HCT116 (cell line): ENCODE data around the gene EIF4E2. TPM values are rescaled to one million over a fixed set of nuclear protein-coding genes. Genes with fewer than 3 reads are reported as not detected.

Experiments used
- ATAC-seq: fragments of 200-7000 bp; cut with Tn5 transposase; 2 replicates; pipeline ENCODE4 v1.9.1; 2020; ENCODE audit warnings: mild to moderate bottlenecking, moderate library complexity
- BruUV-seq: library from RNA; stranded (reverse); fragments of 400-500 nt; replicated peaks from 2 replicates; lab custom pipeline; 2021; lab: Mats Ljungman, UMichigan
- CTCF ChIA-PET: fragments of 300-600 bp; sonication (Branson Sonifier 250); formaldehyde crosslinking; loops from one replicate; lab custom pipeline; 2021; ENCODE audit warnings: antibody characterized with exemption; lab: Charles Lee
- POLR2A ChIA-PET: fragments of 300-600, 350-600 bp; sonication (Branson Sonifier 250); formaldehyde crosslinking; loops from one replicate; lab custom pipeline; 2021; ENCODE audit warnings: antibody characterized with exemption; lab: Charles Lee
- RAD21 ChIA-PET, 2 experiments: fragments of 300-600 bp; sonication (Branson Sonifier 250); formaldehyde crosslinking; loops; one replicate each; lab custom pipeline; 2023; ENCODE audit warnings: low total read pairs in 2 of 2; ENCODE audit not compliant: uncharacterized antibody in 2 of 2, unreplicated experiment in 2 of 2, low non-redundant PET in 1 of 2; lab: Charles Lee
- DNase-seq: peaks from one replicate; pipeline ENCODE4 v3.0.0-alpha.2; 2010; ENCODE audit warnings: low read depth, low spot score
- H2AFZ ChIP-seq: fragments of 200-600 bp; shearing (Covaris generic), sonication (generic); 2 replicates; pipeline ENCODE4 v1.6.1; 2017; ENCODE audit warnings: low read depth, mixed run types, mixed read lengths, antibody characterized with exemption, low read length; ENCODE audit not compliant: poor library complexity, severe bottlenecking
- H3K27ac ChIP-seq: 2 replicates; pipeline ENCODE4 v1.5.1; 2012; ENCODE audit warnings: low read depth, low read length
- H3K27me3 ChIP-seq: fragments of 200-600 bp; sonication (generic); 2 replicates; pipeline ENCODE4 v1.6.1; 2016; ENCODE audit warnings: mixed run types, low read length, mixed read lengths; ENCODE audit not compliant: insufficient read depth
- H3K36me3 ChIP-seq, 2 experiments: fragments of 200-500 bp in 1 of 2; fragments of 200-600 bp in 1 of 2; sonication (Bioruptor generic) in 1 of 2; sonication (generic) in 1 of 2; 2 replicates each; pipeline versions ENCODE4 v1.5.1 to v1.6.1; 2014 to 2016; ENCODE audit warnings: low read length in 2 of 2, inconsistent platforms in 1 of 2, mixed read lengths in 1 of 2, mixed run types in 1 of 2; ENCODE audit not compliant: insufficient read depth in 2 of 2, control insufficient read depth in 1 of 2
- H3K4me1 ChIP-seq, 2 experiments: fragments of 200-600 bp in 1 of 2; sonication (generic) in 1 of 2; 2 replicates each; pipeline versions ENCODE4 v1.5.1 to v1.6.1; 2012 to 2017; ENCODE audit warnings: low read length in 2 of 2, inconsistent platforms in 1 of 2, mild to moderate bottlenecking in 1 of 2, mixed read lengths in 1 of 2, mixed run types in 1 of 2, moderate library complexity in 1 of 2; ENCODE audit not compliant: insufficient read depth in 2 of 2, control insufficient read depth in 1 of 2
- H3K4me2 ChIP-seq: fragments of 200-600 bp; sonication (generic); 2 replicates; pipeline ENCODE4 v1.6.1; 2017; ENCODE audit warnings: mixed run types, low read length, mixed read lengths
- H3K4me3 ChIP-seq, 2 experiments: fragments of 200-600 bp in 1 of 2; sonication (generic) in 1 of 2; replicated peaks in 1 of 2; 2 replicates each; pipeline ENCODE4 v1.5.1; 2011 to 2016; ENCODE audit warnings: low read length in 2 of 2, control low read depth in 1 of 2, low read depth in 1 of 2, mild to moderate bottlenecking in 1 of 2, mixed read lengths in 1 of 2, mixed run types in 1 of 2
- H3K79me2 ChIP-seq: fragments of 200-600 bp; sonication (generic); 2 replicates; pipeline ENCODE4 v1.6.1; 2017; ENCODE audit warnings: mild to moderate bottlenecking, mixed run types, low read length, moderate library complexity, mixed read lengths; ENCODE audit not compliant: insufficient read depth
- H3K9ac ChIP-seq: fragments of 200-600 bp; sonication (generic); 2 replicates; pipeline ENCODE4 v1.6.1; 2016; ENCODE audit warnings: low read length, mixed read lengths
- H3K9me2 ChIP-seq: fragments of 200-600 bp; sonication (generic), shearing (Covaris generic); 2 replicates; pipeline ENCODE4 v1.6.1; 2017; ENCODE audit warnings: mixed run types, mild to moderate bottlenecking, moderate library complexity; ENCODE audit not compliant: insufficient read depth
- H3K9me3 ChIP-seq, 2 experiments: fragments of 200-500 bp in 1 of 2; fragments of 200-600 bp in 1 of 2; sonication (Bioruptor generic) in 1 of 2; sonication (generic) in 1 of 2; 2 replicates each; pipeline ENCODE4 v1.6.1; 2014 to 2017; ENCODE audit warnings: low read length in 2 of 2, mixed read lengths in 2 of 2, inconsistent platforms in 1 of 2, low read depth in 1 of 2, mild to moderate bottlenecking in 1 of 2, mixed run types in 1 of 2, moderate library complexity in 1 of 2; ENCODE audit not compliant: control insufficient read depth in 1 of 2, insufficient read depth in 1 of 2
- H4K20me1 ChIP-seq: fragments of 200-600 bp; sonication (generic), shearing (Covaris generic); 2 replicates; pipeline ENCODE4 v1.6.1; 2017; ENCODE audit warnings: mixed run types, mild to moderate bottlenecking, moderate library complexity; ENCODE audit not compliant: insufficient read depth
- CBX3 ChIP-seq: IDR thresholded peaks from 2 replicates; pipeline ENCODE4 v1.6.1; 2012; ENCODE audit warnings: low read depth
- CEBPB ChIP-seq: IDR thresholded peaks from 2 replicates; pipeline ENCODE4 v1.6.1; 2012; ENCODE audit warnings: low read depth
- EGR1 ChIP-seq: IDR thresholded peaks from 2 replicates; pipeline ENCODE4 v1.6.1; 2012; ENCODE audit warnings: low read depth
- ELF1 ChIP-seq: IDR thresholded peaks from 2 replicates; pipeline ENCODE4 v1.6.1; 2012; ENCODE audit warnings: low read depth, borderline replicate concordance
- EZH2 ChIP-seq: fragments of 200-600 bp; sonication (generic); IDR thresholded peaks from 2 replicates; pipeline ENCODE4 v1.6.1; 2017; ENCODE audit warnings: antibody characterized with exemption, mixed run types
- EZH2phosphoT487 ChIP-seq: fragments of 200-600 bp; IDR thresholded peaks from 2 replicates; pipeline ENCODE4 v1.6.1; 2018; ENCODE audit warnings: antibody characterized with exemption, borderline replicate concordance
- JUND ChIP-seq: IDR thresholded peaks from 2 replicates; pipeline ENCODE4 v1.6.1; 2012
- POLR2A ChIP-seq: IDR thresholded peaks from 2 replicates; pipeline ENCODE4 v1.7.0; 2011; ENCODE audit warnings: borderline replicate concordance; ENCODE audit not compliant: insufficient read depth, insufficient read length; ENCODE audit errors: extremely low read depth
- POLR2AphosphoS5 ChIP-seq: IDR thresholded peaks from 2 replicates; pipeline ENCODE4 v1.6.1; 2011; ENCODE audit warnings: mild to moderate bottlenecking, low read depth, low read length, moderate library complexity
- RAD21 ChIP-seq: IDR thresholded peaks from 2 replicates; pipeline ENCODE4 v1.6.1; 2012; ENCODE audit warnings: low read depth, mild to moderate bottlenecking
- SP1 ChIP-seq: IDR thresholded peaks from 2 replicates; pipeline ENCODE4 v1.6.1; 2012; ENCODE audit warnings: low read depth
- SRF ChIP-seq: IDR thresholded peaks from 2 replicates; pipeline ENCODE4 v1.6.1; 2012; ENCODE audit warnings: low read depth
- YY1 ChIP-seq: IDR thresholded peaks from 2 replicates; pipeline ENCODE4 v1.6.1; 2011; ENCODE audit warnings: low read length, low read depth, moderate library complexity, mild to moderate bottlenecking; ENCODE audit not compliant: insufficient replicate concordance; ENCODE audit errors: extremely low read depth
- ZFX ChIP-seq: fragments of 450-650 bp; IDR thresholded peaks from 2 replicates; pipeline ENCODE4 v1.6.1; 2017
- ZNF274 ChIP-seq: fragments of 200-500 bp; sonication (Bioruptor generic); IDR thresholded peaks from 2 replicates; pipeline ENCODE4 v1.6.1; 2014; ENCODE audit warnings: mild to moderate bottlenecking, low read depth, low read length, inconsistent platforms
- intact Hi-C: fragments of 100-400 bp; cut with micrococcal nuclease; formaldehyde crosslinking; loops from 2 replicates; pipeline ENCODE4 v1.10.0; 2022
- total RNA-seq: library from RNA; stranded (reverse); gene quantifications from one replicate; pipeline ENCODE4 v1.2.1, GENCODE V29; 2021; ENCODE audit not compliant: unreplicated experiment
- TF ChIP-seq, protein P1 (sequence below), 3 experiments: fragments of 200-600 bp in 1 of 3; sonication (generic) in 1 of 3; IDR thresholded peaks in 2 of 3; conservative IDR thresholded peaks in 1 of 3; 2 replicates each; pipeline ENCODE4 v1.5.1; 2012 to 2017; ENCODE audit warnings: low read depth in 2 of 3, low read length in 2 of 3, antibody characterized with exemption in 1 of 3, borderline replicate concordance in 1 of 3, control low read depth in 1 of 3, mild to moderate bottlenecking in 1 of 3, mixed read lengths in 1 of 3, mixed run types in 1 of 3, moderate library complexity in 1 of 3; ENCODE audit not compliant: insufficient read depth in 1 of 3
- TF ChIP-seq, protein P2 (sequence below): IDR thresholded peaks from 2 replicates; pipeline ENCODE4 v1.6.1; 2012; ENCODE audit warnings: low read depth
- TF ChIP-seq, protein P3 (sequence below): IDR thresholded peaks from 2 replicates; pipeline ENCODE4 v1.6.1; 2012

The EIF4E2 gene
- total RNA-seq, 1 experiment from 2014 or later = 58.6 TPM

DNA sequence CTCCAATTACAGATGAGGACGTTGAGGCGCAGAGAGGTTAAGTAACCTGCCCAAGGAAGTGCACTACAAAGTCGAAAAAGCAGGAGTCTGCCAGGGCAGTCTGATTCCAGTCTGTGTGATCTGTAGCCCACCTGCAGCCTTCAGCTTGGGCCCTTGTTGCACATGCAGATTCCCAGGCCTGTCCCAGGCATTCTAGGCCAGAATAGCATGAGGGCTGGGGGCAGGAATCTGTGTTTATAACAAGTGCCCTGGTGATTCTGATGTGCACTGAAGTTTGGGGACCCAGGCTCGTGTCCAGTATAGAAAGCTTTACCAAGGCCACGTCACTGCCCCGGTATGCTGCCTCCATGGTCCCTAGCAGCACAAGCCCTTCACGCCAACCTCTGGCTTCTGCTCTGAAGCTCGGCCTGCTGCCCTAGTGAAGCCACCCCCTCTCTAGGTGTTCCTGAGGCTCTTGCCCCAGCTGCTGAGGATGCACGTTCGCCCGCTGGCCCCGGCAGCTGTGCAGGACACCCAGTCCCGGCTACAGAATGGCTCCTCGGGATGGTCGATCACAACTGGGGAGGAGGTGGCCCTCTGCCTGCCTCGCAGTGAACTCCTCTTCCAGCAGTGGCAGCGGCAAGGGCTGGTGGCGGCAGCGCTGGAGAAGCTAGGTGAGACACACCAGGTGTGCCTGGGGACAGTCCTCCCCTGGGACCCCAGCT is 6.4 kb upstream of the EIF4E2 start:
- no peaks in the 10 kb centered on the region for H4K20me1 ChIP-seq
- H3K36me3 ChIP-seq = peaks cover 2 to 12% of the 10 kb centered on the region in 2 experiments; a peak in 2 of 4 replicates
- DNase-seq (no peak), ATAC-seq (no peak)
- no peaks in the 10 kb centered on the region for H3K27me3 ChIP-seq
- TF ChIP-seq RAD21 (no peak), EGR1 (no peak), EZH2 (no peak), JUND (no peak), EZH2phosphoT487 (no peak), CEBPB (no peak), CBX3 (no peak), POLR2AphosphoS5 (no peak), ZFX (no peak), SP1 (no peak), ZNF274 (no peak), SRF (no peak), ELF1 (no peak), POLR2A (no peak), YY1 (no peak)
- TF ChIP-seq, protein P1, sequence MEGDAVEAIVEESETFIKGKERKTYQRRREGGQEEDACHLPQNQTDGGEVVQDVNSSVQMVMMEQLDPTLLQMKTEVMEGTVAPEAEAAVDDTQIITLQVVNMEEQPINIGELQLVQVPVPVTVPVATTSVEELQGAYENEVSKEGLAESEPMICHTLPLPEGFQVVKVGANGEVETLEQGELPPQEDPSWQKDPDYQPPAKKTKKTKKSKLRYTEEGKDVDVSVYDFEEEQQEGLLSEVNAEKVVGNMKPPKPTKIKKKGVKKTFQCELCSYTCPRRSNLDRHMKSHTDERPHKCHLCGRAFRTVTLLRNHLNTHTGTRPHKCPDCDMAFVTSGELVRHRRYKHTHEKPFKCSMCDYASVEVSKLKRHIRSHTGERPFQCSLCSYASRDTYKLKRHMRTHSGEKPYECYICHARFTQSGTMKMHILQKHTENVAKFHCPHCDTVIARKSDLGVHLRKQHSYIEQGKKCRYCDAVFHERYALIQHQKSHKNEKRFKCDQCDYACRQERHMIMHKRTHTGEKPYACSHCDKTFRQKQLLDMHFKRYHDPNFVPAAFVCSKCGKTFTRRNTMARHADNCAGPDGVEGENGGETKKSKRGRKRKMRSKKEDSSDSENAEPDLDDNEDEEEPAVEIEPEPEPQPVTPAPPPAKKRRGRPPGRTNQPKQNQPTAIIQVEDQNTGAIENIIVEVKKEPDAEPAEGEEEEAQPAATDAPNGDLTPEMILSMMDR (IDR thresholded peaks at IDR 0.05 in 2 of 3, conservative IDR thresholded peaks at IDR 0.05 in 1 of 3; ENCODE audit: borderline replicate concordance in 1 of 3, insufficient read depth in 1 of 3, low read depth in 2 of 3, low read length in 2 of 3) = no peak
- TF ChIP-seq, protein P2, sequence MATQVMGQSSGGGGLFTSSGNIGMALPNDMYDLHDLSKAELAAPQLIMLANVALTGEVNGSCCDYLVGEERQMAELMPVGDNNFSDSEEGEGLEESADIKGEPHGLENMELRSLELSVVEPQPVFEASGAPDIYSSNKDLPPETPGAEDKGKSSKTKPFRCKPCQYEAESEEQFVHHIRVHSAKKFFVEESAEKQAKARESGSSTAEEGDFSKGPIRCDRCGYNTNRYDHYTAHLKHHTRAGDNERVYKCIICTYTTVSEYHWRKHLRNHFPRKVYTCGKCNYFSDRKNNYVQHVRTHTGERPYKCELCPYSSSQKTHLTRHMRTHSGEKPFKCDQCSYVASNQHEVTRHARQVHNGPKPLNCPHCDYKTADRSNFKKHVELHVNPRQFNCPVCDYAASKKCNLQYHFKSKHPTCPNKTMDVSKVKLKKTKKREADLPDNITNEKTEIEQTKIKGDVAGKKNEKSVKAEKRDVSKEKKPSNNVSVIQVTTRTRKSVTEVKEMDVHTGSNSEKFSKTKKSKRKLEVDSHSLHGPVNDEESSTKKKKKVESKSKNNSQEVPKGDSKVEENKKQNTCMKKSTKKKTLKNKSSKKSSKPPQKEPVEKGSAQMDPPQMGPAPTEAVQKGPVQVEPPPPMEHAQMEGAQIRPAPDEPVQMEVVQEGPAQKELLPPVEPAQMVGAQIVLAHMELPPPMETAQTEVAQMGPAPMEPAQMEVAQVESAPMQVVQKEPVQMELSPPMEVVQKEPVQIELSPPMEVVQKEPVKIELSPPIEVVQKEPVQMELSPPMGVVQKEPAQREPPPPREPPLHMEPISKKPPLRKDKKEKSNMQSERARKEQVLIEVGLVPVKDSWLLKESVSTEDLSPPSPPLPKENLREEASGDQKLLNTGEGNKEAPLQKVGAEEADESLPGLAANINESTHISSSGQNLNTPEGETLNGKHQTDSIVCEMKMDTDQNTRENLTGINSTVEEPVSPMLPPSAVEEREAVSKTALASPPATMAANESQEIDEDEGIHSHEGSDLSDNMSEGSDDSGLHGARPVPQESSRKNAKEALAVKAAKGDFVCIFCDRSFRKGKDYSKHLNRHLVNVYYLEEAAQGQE = no peak
- TF ChIP-seq, protein P3, sequence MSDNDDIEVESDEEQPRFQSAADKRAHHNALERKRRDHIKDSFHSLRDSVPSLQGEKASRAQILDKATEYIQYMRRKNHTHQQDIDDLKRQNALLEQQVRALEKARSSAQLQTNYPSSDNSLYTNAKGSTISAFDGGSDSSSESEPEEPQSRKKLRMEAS = no peak
- no peak overlapping the region for H3K27ac ChIP-seq
- no peak overlapping the region for H3K9ac ChIP-seq
- intact Hi-C loops = no loop called here
- no peaks in the 10 kb centered on the region; a peak in 1 of 4 replicates for H3K9me3 ChIP-seq
- RAD21 ChIA-PET = no interaction called here
- no peaks in the 10 kb centered on the region for H3K9me2 ChIP-seq
- H3K4me1 ChIP-seq = 0 out of 4 replicates have a peak, but pooled peaks cover 0 to 3% of the 10 kb centered on the region in 2 experiments
- H2AFZ ChIP-seq = no peak overlapping the region
- CTCF ChIA-PET = no interaction called here
- H3K4me3 ChIP-seq = no peak overlapping the region
- H3K79me2 ChIP-seq = peaks cover 18% of the 10 kb centered on the region
- BruUV-seq = no TSS peak
- no peak overlapping the region for H3K4me2 ChIP-seq
- POLR2A ChIA-PET = no interaction called here
